Amniotic stem cell (primary cell): ENCODE data around the gene MPC1L.
A peak's percentile ranks its signal among the peaks of the same experiment; 100 is the strongest.
"Not testable (repeated sequence)": the region's sequence is repeated elsewhere in the genome, so short reads cannot be mapped to it uniquely, and the experiment has no call there.

Experiments used
- DNase-seq: peaks from one replicate; lab custom pipeline; 2025; lab: John Stamatoyannopoulos, UW

The MPC1L gene

GRCh38 chrX:40623139-40623536, at the start of gene MPC1L:
Gene MPC1L (plus strand): TSS chrX:40623428. CDS start chrX:40623566, 138 bp downstream.
- DNase-seq = no peak

- DNase-seq = no peak
These were observed 49.5 kb upstream of the MPC1L start for GRCh38 chrX:40573763-40574162.

GRCh38 chrX:40575411-40575810, 47.8 kb upstream of the MPC1L start:
- not testable (repeated sequence) for DNase-seq

- DNase-seq = no peak
These were observed 46.9 kb upstream of the MPC1L start for GRCh38 chrX:40576291-40576690.

GRCh38 chrX:40578039-40578695, 45.1 kb upstream of the MPC1L start:
- no peak for DNase-seq

- DNase-seq = no peak
These were observed 44.1 kb upstream of the MPC1L start for GRCh38 chrX:40579141-40579540.

- no peak for DNase-seq
These were observed 43.2 kb upstream of the MPC1L start for GRCh38 chrX:40579900-40580536.

GRCh38 chrX:40580537-40581335, 42.5 kb upstream of the MPC1L start, which contains the start of gene ATP6AP2:
Gene ATP6AP2 (plus strand): TSS chrX:40580970. CDS start chrX:40581066, 96 bp downstream.
- DNase-seq = peak; percentile 77

GRCh38 chrX:40581336-40581920, 41.8 kb upstream of the MPC1L start:
- no peak for DNase-seq

GRCh38 chrX:40582178-40582577, 41.0 kb upstream of the MPC1L start:
- DNase-seq = not testable (repeated sequence)

- DNase-seq = no peak
These were observed 40.4 kb upstream of the MPC1L start for GRCh38 chrX:40582811-40583210.

- not testable (repeated sequence) for DNase-seq
These were observed 35.6 kb upstream of the MPC1L start for GRCh38 chrX:40587623-40588022.

GRCh38 chrX:40589616-40590321, 33.5 kb upstream of the MPC1L start:
- DNase-seq = not testable (repeated sequence)

GRCh38 chrX:40603446-40603845, 19.8 kb upstream of the MPC1L start:
- no peak for DNase-seq

- DNase-seq = no peak
These were observed 15.8 kb upstream of the MPC1L start for GRCh38 chrX:40607381-40607780.

- no peak for DNase-seq
These were observed 10.7 kb upstream of the MPC1L start for GRCh38 chrX:40612511-40612910.

GRCh38 chrX:40615976-40616375, 7.3 kb upstream of the MPC1L start:
- DNase-seq = no peak

GRCh38 chrX:40617566-40617965, 5.7 kb upstream of the MPC1L start:
- DNase-seq = no peak

- DNase-seq = no peak
These were observed 619 bp upstream of the MPC1L start for GRCh38 chrX:40622479-40623138.

GRCh38 chrX:40623665-40624064, 437 bp downstream of the MPC1L start:
- no peak for DNase-seq

- DNase-seq = no peak
These were observed 2.1 kb downstream of the MPC1L start for GRCh38 chrX:40625294-40625693.
